A673 (cell line): ENCODE measurements around the gene SGF29.

Experiments
- CTCF ChIP-seq: fragments of 300-800, 200-600 bp; sonication (generic); conservative IDR thresholded peaks from 2 replicates; pipeline ENCODE4 v1.5.1; 2017; ENCODE audit warnings: low read depth, mild to moderate bottlenecking, antibody characterized with exemption, low read length, moderate library complexity, mixed read lengths
- EZH2 ChIP-seq: fragments of 200-600 bp; sonication (generic); IDR thresholded peaks from 2 replicates; pipeline ENCODE4 v1.6.1; 2017; ENCODE audit warnings: borderline replicate concordance, low read depth, mild to moderate bottlenecking, mixed read lengths, antibody characterized with exemption, low read length; ENCODE audit not compliant: poor library complexity, severe bottlenecking

- TF ChIP-seq EZH2 (no peak), CTCF (no peak)
Measured at GRCh38 chr16:28555561-28555960, 1.8 kb downstream of the SGF29 start.
